HL-60 (cell line): Measurements from ENCODE around the gene RCAN1.

Experiments used
- DNase-seq, 2 experiments: peaks; one replicate each; pipeline ENCODE4 v3.0.0-alpha.2; 2010 to 2020; ENCODE audit warnings: low read depth in 1 of 2, low spot score in 1 of 2
- H3K27ac ChIP-seq: fragments of 250-450 bp; sonication (Bioruptor Pico); replicated peaks from 2 replicates; pipeline ENCODE4 v1.5.1; 2020; ENCODE audit warnings: mild to moderate bottlenecking, moderate library complexity
- H3K27me3 ChIP-seq: fragments of 250-450 bp; sonication (Bioruptor Pico); 2 replicates; pipeline ENCODE4 v1.5.1; 2021; ENCODE audit warnings: mild to moderate bottlenecking, moderate library complexity; ENCODE audit not compliant: insufficient read depth, poor library complexity, severe bottlenecking
- H3K4me3 ChIP-seq: replicated peaks from 2 replicates; pipeline ENCODE4 v1.5.1; 2011; ENCODE audit warnings: mild to moderate bottlenecking, control low read depth, low read length; ENCODE audit not compliant: insufficient read depth
- CTCF ChIP-seq: IDR thresholded peaks from one replicate; pipeline ENCODE4 v1.5.1; 2011; ENCODE audit warnings: low read length, control low read depth, inconsistent platforms; ENCODE audit not compliant: insufficient read depth
- GABPA ChIP-seq: IDR thresholded peaks from 2 replicates; pipeline ENCODE4 v1.6.1; 2012; ENCODE audit warnings: low read depth
- POLR2AphosphoS5 ChIP-seq: IDR thresholded peaks from 2 replicates; pipeline ENCODE4 v1.6.1; 2012; ENCODE audit warnings: low read depth
- REST ChIP-seq: IDR thresholded peaks from 2 replicates; pipeline ENCODE4 v1.6.1; 2012; ENCODE audit warnings: low read depth; ENCODE audit not compliant: insufficient replicate concordance
- SPI1 ChIP-seq: IDR thresholded peaks from 2 replicates; pipeline ENCODE4 v1.6.1; 2012; ENCODE audit warnings: low read depth, mild to moderate bottlenecking, borderline replicate concordance

Gene RCAN1

GRCh38 chr21:34618941-34619340 lies 4.0 kb upstream of the RCAN1 start:
- no peaks in the 10 kb centered on the region for H3K27me3 ChIP-seq
- TF ChIP-seq SPI1 (peak; percentile 1; the same call in 1 of the 2 replicates), GABPA (no peak)
- DNase-seq = peak; percentile 35 to 49
- no peak overlapping the region for H3K4me3 ChIP-seq
- peak overlapping the region; percentile 55 for H3K27ac ChIP-seq

- TF ChIP-seq POLR2AphosphoS5 (peak; percentile 51; the same call in 1 of the 2 replicates), SPI1 (peak; percentile 45; the same call in 1 of the 2 replicates), REST (no peak)
- Histone ChIP-seq H3K4me3 (no peak overlapping the region), H3K27ac (peak overlapping the region; percentile 55), H3K27me3 (no peaks in the 10 kb centered on the region)
- peak in 1 of 2 experiments; percentile 66 for DNase-seq
These were observed 2.9 kb upstream of the RCAN1 start for GRCh38 chr21:34617753-34618339.

- Histone ChIP-seq H3K4me3 (peak overlapping the region; percentile 77; the same call in 1 of the 2 replicates), H3K27me3 (no peaks in the 10 kb centered on the region), H3K27ac (no peak overlapping the region)
- DNase-seq = no peak
- TF ChIP-seq GABPA (no peak), CTCF (no peak), SPI1 (no peak), REST (no peak), POLR2AphosphoS5 (no peak)
These were observed 538 bp upstream of the RCAN1 start for GRCh38 chr21:34615487-34615814.

- DNase-seq = no peak
- Histone ChIP-seq H3K4me3 (peak overlapping the region; percentile 77), H3K27me3 (no peaks in the 10 kb centered on the region), H3K27ac (no peak overlapping the region)
- TF ChIP-seq POLR2AphosphoS5 (no peak), CTCF (no peak), REST (no peak), SPI1 (no peak), GABPA (no peak)
These were observed 960 bp downstream of the RCAN1 start for GRCh38 chr21:34613679-34614627.
